Measurements from ENCODE around the gene ACER2.

GRCh38 chr9:19385786-19386501 is 22.9 kb upstream of the ACER2 start:
- TF ChIP-seq EP300 (IDR thresholded peaks at IDR 0.05) (no peak), POLR2A (IDR thresholded peaks at IDR 0.05; ENCODE audit: low read depth) (no peak), CTCF (IDR thresholded peaks at IDR 0.05) (no peak), POLR2AphosphoS5 (IDR thresholded peaks at IDR 0.05) (no peak)

All from esophagus muscularis mucosa (tissue), 4 donors.